ENCODE measurements around the gene HMGB4.

The HMGB4 gene

GRCh38 chr1:33899746-33900145 is 35.9 kb downstream of the HMGB4 start:
- TF ChIP-seq EZH2phosphoT487 (IDR thresholded peaks at IDR 0.05; ENCODE audit: borderline replicate concordance), result no peak
- TF ChIP-seq, protein P1, sequence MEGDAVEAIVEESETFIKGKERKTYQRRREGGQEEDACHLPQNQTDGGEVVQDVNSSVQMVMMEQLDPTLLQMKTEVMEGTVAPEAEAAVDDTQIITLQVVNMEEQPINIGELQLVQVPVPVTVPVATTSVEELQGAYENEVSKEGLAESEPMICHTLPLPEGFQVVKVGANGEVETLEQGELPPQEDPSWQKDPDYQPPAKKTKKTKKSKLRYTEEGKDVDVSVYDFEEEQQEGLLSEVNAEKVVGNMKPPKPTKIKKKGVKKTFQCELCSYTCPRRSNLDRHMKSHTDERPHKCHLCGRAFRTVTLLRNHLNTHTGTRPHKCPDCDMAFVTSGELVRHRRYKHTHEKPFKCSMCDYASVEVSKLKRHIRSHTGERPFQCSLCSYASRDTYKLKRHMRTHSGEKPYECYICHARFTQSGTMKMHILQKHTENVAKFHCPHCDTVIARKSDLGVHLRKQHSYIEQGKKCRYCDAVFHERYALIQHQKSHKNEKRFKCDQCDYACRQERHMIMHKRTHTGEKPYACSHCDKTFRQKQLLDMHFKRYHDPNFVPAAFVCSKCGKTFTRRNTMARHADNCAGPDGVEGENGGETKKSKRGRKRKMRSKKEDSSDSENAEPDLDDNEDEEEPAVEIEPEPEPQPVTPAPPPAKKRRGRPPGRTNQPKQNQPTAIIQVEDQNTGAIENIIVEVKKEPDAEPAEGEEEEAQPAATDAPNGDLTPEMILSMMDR (conservative IDR thresholded peaks at IDR 0.05; ENCODE audit: low read length), result no peak
- H2AFZ ChIP-seq (ENCODE audit: low read length), result no peak overlapping the region
- H4K20me1 ChIP-seq (ENCODE audit: insufficient read depth, low read length, poor library complexity, severe bottlenecking), result no peaks in the 10 kb centered on the region
- H3F3A ChIP-seq (ENCODE audit: low read depth), result no peaks in the 10 kb centered on the region
- H3K9ac ChIP-seq (ENCODE audit: low read depth, low read length, poor library complexity, severe bottlenecking), result no peak overlapping the region
- no peaks in the 10 kb centered on the region for H3K27me3 ChIP-seq (ENCODE audit: insufficient read depth, low read length, poor library complexity, severe bottlenecking)
- H3K9me2 ChIP-seq (replicated peaks; ENCODE audit: low read depth, low read length), result no peaks in the 10 kb centered on the region
- H3K4me1 ChIP-seq (ENCODE audit: insufficient read depth, low read length, poor library complexity, severe bottlenecking), result no peaks in the 10 kb centered on the region
- no peaks in the 10 kb centered on the region for H3K79me2 ChIP-seq (ENCODE audit: insufficient read depth, low read length)
- H3K4me2 ChIP-seq (ENCODE audit: low read depth, low read length, poor library complexity, severe bottlenecking), result no peak overlapping the region
- H3K4me3 ChIP-seq (ENCODE audit: low read length, poor library complexity, severe bottlenecking), result no peak overlapping the region
- H3K9me3 ChIP-seq (ENCODE audit: insufficient read depth, low read depth, low read length), result peaks cover 2% of the 10 kb centered on the region; the same call in 1 of the 2 replicates
- no peaks in the 10 kb centered on the region for H3K36me3 ChIP-seq (ENCODE audit: insufficient read depth, low read length)

GRCh38 chr1:33902486-33903209 is 38.8 kb downstream of the HMGB4 start:
- H3K9me3 ChIP-seq (ENCODE audit: insufficient read depth, low read depth, low read length), result peaks cover 2% of the 10 kb centered on the region; the same call in 1 of the 2 replicates
- H2AFZ ChIP-seq (ENCODE audit: low read length), result no peak overlapping the region
- H3F3A ChIP-seq (ENCODE audit: low read depth), result no peaks in the 10 kb centered on the region
- H3K9ac ChIP-seq (ENCODE audit: low read depth, low read length, poor library complexity, severe bottlenecking), result no peak overlapping the region
- H3K4me2 ChIP-seq (ENCODE audit: low read depth, low read length, poor library complexity, severe bottlenecking), result no peak overlapping the region
- no peaks in the 10 kb centered on the region for H3K4me1 ChIP-seq (ENCODE audit: insufficient read depth, low read length, poor library complexity, severe bottlenecking)
- no peak overlapping the region for H3K4me3 ChIP-seq (ENCODE audit: low read length, poor library complexity, severe bottlenecking)
- H3K9me2 ChIP-seq (replicated peaks; ENCODE audit: low read depth, low read length), result no peaks in the 10 kb centered on the region
- no peaks in the 10 kb centered on the region for H3K27me3 ChIP-seq (ENCODE audit: insufficient read depth, low read length, poor library complexity, severe bottlenecking)
- H3K36me3 ChIP-seq (ENCODE audit: insufficient read depth, low read length), result no peaks in the 10 kb centered on the region
- TF ChIP-seq, protein P1 (conservative IDR thresholded peaks at IDR 0.05; ENCODE audit: low read length), result no peak
- no peak for TF ChIP-seq EZH2phosphoT487 (IDR thresholded peaks at IDR 0.05; ENCODE audit: borderline replicate concordance)
- no peaks in the 10 kb centered on the region for H3K79me2 ChIP-seq (ENCODE audit: insufficient read depth, low read length)
- no peaks in the 10 kb centered on the region for H4K20me1 ChIP-seq (ENCODE audit: insufficient read depth, low read length, poor library complexity, severe bottlenecking)

DNA sequence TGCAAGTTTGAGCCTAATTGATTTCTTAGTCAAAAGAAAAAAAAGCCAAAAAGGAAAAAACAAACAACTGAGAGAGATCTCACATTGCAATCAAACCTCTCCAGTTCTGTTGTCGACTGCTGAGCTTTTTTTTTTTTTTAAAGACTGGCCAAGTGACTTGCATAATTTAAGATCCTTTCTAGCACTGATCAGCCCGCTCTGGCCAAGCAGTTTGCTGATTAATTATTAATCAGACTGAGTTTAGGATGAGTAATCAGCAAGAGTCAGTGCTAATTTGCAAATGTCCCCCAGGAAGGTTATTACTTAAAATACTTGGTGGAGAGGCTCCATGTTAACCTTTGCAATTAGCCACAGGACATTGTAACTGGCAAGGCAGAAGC is 39.3 kb downstream of the HMGB4 start:
- H3K9ac ChIP-seq (ENCODE audit: low read depth, low read length, poor library complexity, severe bottlenecking), result no peak overlapping the region
- no peaks in the 10 kb centered on the region for H3K4me1 ChIP-seq (ENCODE audit: insufficient read depth, low read length, poor library complexity, severe bottlenecking)
- H3K4me2 ChIP-seq (ENCODE audit: low read depth, low read length, poor library complexity, severe bottlenecking), result no peak overlapping the region
- H4K20me1 ChIP-seq (ENCODE audit: insufficient read depth, low read length, poor library complexity, severe bottlenecking), result no peaks in the 10 kb centered on the region
- no peaks in the 10 kb centered on the region for H3F3A ChIP-seq (ENCODE audit: low read depth)
- TF ChIP-seq, protein P1 (conservative IDR thresholded peaks at IDR 0.05; ENCODE audit: low read length), result no peak
- no peak for TF ChIP-seq EZH2phosphoT487 (IDR thresholded peaks at IDR 0.05; ENCODE audit: borderline replicate concordance)
- H3K9me3 ChIP-seq (ENCODE audit: insufficient read depth, low read depth, low read length), result peaks cover 2% of the 10 kb centered on the region; the same call in 1 of the 2 replicates
- H3K9me2 ChIP-seq (replicated peaks; ENCODE audit: low read depth, low read length), result no peaks in the 10 kb centered on the region
- H3K27me3 ChIP-seq (ENCODE audit: insufficient read depth, low read length, poor library complexity, severe bottlenecking), result no peaks in the 10 kb centered on the region
- H2AFZ ChIP-seq (ENCODE audit: low read length), result no peak overlapping the region
- H3K4me3 ChIP-seq (ENCODE audit: low read length, poor library complexity, severe bottlenecking), result no peak overlapping the region
- H3K79me2 ChIP-seq (ENCODE audit: insufficient read depth, low read length), result no peaks in the 10 kb centered on the region
- no peaks in the 10 kb centered on the region for H3K36me3 ChIP-seq (ENCODE audit: insufficient read depth, low read length)
